Astrocyte of the spinal cord (primary cell): ENCODE measurements around the gene ENTPD1.
"Not testable (repeated sequence)": the region's sequence is repeated elsewhere in the genome, so short reads cannot be mapped to it uniquely, and the experiment has no call there.

ENCODE experiments used
- DNase-seq: peaks from one replicate; pipeline ENCODE4 v3.0.0; 2011; ENCODE audit warnings: low read depth, low spot score
- H3K4me3 ChIP-seq: 2 replicates; pipeline ENCODE4 v1.5.1; 2011; ENCODE audit warnings: low read depth, mild to moderate bottlenecking, low read length, moderate library complexity
- CTCF ChIP-seq: IDR thresholded peaks from 2 replicates; pipeline ENCODE4 v1.5.1; 2012; ENCODE audit warnings: low read depth, mild to moderate bottlenecking, low read length, inconsistent platforms
- in situ Hi-C: cut with HindIII; loops from 2 replicates; pipeline ENCODE4 v1.10.0; 2017; ENCODE audit warnings: low sequenced_read_pairs

The ENTPD1 gene

GRCh38 chr10:95909561-95909960, 153.6 kb downstream of the ENTPD1 start:
- in situ Hi-C loops = no loop called here
- H3K4me3 ChIP-seq = no peak overlapping the region
- no peak for TF ChIP-seq CTCF
- DNase-seq = no peak

DNA sequence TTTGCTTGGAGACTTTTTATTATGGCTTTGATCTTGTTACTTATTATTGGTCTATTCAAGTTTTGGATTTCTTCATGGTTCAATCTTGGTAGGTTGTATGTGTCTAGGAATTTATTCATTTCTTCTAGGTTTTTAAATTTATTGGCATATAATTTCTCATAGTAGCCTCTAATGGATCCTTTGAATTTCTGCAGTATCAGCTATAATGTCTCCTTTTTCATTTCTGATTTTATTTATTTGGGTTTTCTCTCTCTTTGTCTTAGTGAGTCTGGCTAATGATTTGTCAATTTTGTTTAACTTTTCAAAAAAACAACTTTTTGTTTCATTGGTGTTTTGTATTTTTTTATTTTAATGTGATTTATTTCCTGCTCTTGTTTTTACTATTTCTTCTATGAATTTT, 160.1 kb downstream of the ENTPD1 start:
- H3K4me3 ChIP-seq, in situ Hi-C loops, DNase-seq: not testable (repeated sequence)
